Stimulated activated naive B cell treated with anti-CD40 and anti-IgM and Interleukin-4, amounts not matched to agents 10 μg/mL and 1 μg/mL and 100 μg/mL, for 72 hours (primary cell): Measurements from ENCODE around the gene OR2A7.
"Not testable (repeated sequence)": the region's sequence is repeated elsewhere in the genome, so short reads cannot be mapped to it uniquely, and the experiment has no call there.

Experiments
- ATAC-seq, 2 donors: fragments of 150-1000 bp; cut with Tn5 transposase; replicated peaks; 2 replicates each; pipeline ENCODE4 v1.10.0; 2021; ENCODE audit warnings: moderate library complexity in 1 of 2
- DNase-seq: peaks from one replicate; pipeline ENCODE4 v3.0.0; 2021
- H3K27ac Mint-ChIP-seq: one replicate; pipeline ENCODE4 v1.8.0; 2022; ENCODE audit warnings: mild to moderate bottlenecking, mixed read lengths
- H3K27me3 Mint-ChIP-seq, 2 donors: one replicate each; pipeline ENCODE4 v1.8.0; 2022; ENCODE audit warnings: mixed read lengths in 2 of 2
- H3K36me3 Mint-ChIP-seq, 2 donors: one replicate each; pipeline ENCODE4 v1.8.0; 2022; ENCODE audit warnings: mixed read lengths in 2 of 2, mild to moderate bottlenecking in 1 of 2
- H3K4me1 Mint-ChIP-seq, 2 donors: one replicate each; pipeline ENCODE4 v1.8.0; 2022; ENCODE audit warnings: mixed read lengths in 2 of 2, mild to moderate bottlenecking in 1 of 2
- H3K4me3 Mint-ChIP-seq, 2 donors: one replicate each; pipeline ENCODE4 v1.8.0; 2022; ENCODE audit warnings: mild to moderate bottlenecking in 2 of 2, mixed read lengths in 2 of 2, moderate library complexity in 1 of 2
- H3K9me3 Mint-ChIP-seq, 2 donors: one replicate each; pipeline ENCODE4 v1.8.0; 2022; ENCODE audit warnings: mixed read lengths in 2 of 2, mild to moderate bottlenecking in 1 of 2

OR2A7 gene

GRCh38 chr7:144281981-144282380 lies 17.4 kb upstream of the OR2A7 start:
- H3K27me3 Mint-ChIP-seq: not testable (repeated sequence)

GRCh38 chr7:144280010-144280409 lies 15.4 kb upstream of the OR2A7 start:
- H3K9me3 Mint-ChIP-seq, H3K27me3 Mint-ChIP-seq, H3K27ac Mint-ChIP-seq, H3K36me3 Mint-ChIP-seq, ATAC-seq, DNase-seq, H3K4me1 Mint-ChIP-seq, H3K4me3 Mint-ChIP-seq: not testable (repeated sequence)

More at GRCh38 chr7:144281981-144282380, 17.4 kb upstream of the OR2A7 start:
- H3K36me3 Mint-ChIP-seq, H3K4me3 Mint-ChIP-seq, DNase-seq, H3K9me3 Mint-ChIP-seq, H3K4me1 Mint-ChIP-seq, ATAC-seq, H3K27ac Mint-ChIP-seq: not testable (repeated sequence)

GRCh38 chr7:144275281-144275680 lies 10.7 kb upstream of the OR2A7 start:
- H3K27me3 Mint-ChIP-seq, DNase-seq, H3K4me1 Mint-ChIP-seq, H3K36me3 Mint-ChIP-seq, H3K9me3 Mint-ChIP-seq, H3K4me3 Mint-ChIP-seq, H3K27ac Mint-ChIP-seq, ATAC-seq: not testable (repeated sequence)

- DNase-seq, H3K9me3 Mint-ChIP-seq, H3K36me3 Mint-ChIP-seq, ATAC-seq, H3K27ac Mint-ChIP-seq, H3K4me1 Mint-ChIP-seq, H3K4me3 Mint-ChIP-seq, H3K27me3 Mint-ChIP-seq: not testable (repeated sequence)
Observed at GRCh38 chr7:144269188-144269587, 4.6 kb upstream of the OR2A7 start, which contains the start of gene CTAGE8. Gene CTAGE8 (minus strand): TSS chr7:144269288. CDS start chr7:144269250, 38 bp downstream.

- H3K27ac Mint-ChIP-seq, H3K36me3 Mint-ChIP-seq, H3K4me3 Mint-ChIP-seq, ATAC-seq, H3K4me1 Mint-ChIP-seq, DNase-seq, H3K27me3 Mint-ChIP-seq, H3K9me3 Mint-ChIP-seq: not testable (repeated sequence)
Observed at GRCh38 chr7:144262128-144262527, 2.5 kb downstream of the OR2A7 start.

GRCh38 chr7:144259067-144259466 lies 5.5 kb downstream of the OR2A7 start:
- H3K9me3 Mint-ChIP-seq, DNase-seq, H3K4me3 Mint-ChIP-seq, H3K27me3 Mint-ChIP-seq, ATAC-seq, H3K4me1 Mint-ChIP-seq, H3K27ac Mint-ChIP-seq, H3K36me3 Mint-ChIP-seq: not testable (repeated sequence)

- H3K9me3 Mint-ChIP-seq: no peaks in the 10 kb centered on the region
- H3K4me3 Mint-ChIP-seq: no peak overlapping the region
- no peak for ATAC-seq
- H3K4me1 Mint-ChIP-seq: no peaks in the 10 kb centered on the region
- no peak for DNase-seq
- no peak overlapping the region for H3K27ac Mint-ChIP-seq
- no peaks in the 10 kb centered on the region for H3K27me3 Mint-ChIP-seq
- H3K36me3 Mint-ChIP-seq: no peaks in the 10 kb centered on the region
Observed at GRCh38 chr7:144256112-144256511, 8.5 kb downstream of the OR2A7 start.

GRCh38 chr7:144255471-144255897 lies 9.1 kb downstream of the OR2A7 start:
- H3K4me1 Mint-ChIP-seq: no peaks in the 10 kb centered on the region
- no peaks in the 10 kb centered on the region for H3K9me3 Mint-ChIP-seq
- H3K27me3 Mint-ChIP-seq: no peaks in the 10 kb centered on the region
- H3K36me3 Mint-ChIP-seq: no peaks in the 10 kb centered on the region
- H3K27ac Mint-ChIP-seq: no peak overlapping the region
- H3K4me3 Mint-ChIP-seq: no peak overlapping the region
- DNase-seq (no peak), ATAC-seq (no peak)

- H3K4me3 Mint-ChIP-seq, ATAC-seq, H3K27me3 Mint-ChIP-seq, H3K27ac Mint-ChIP-seq, DNase-seq, H3K9me3 Mint-ChIP-seq, H3K36me3 Mint-ChIP-seq, H3K4me1 Mint-ChIP-seq: not testable (repeated sequence)
Observed at GRCh38 chr7:144252307-144252706, 12.3 kb downstream of the OR2A7 start.

- not testable (repeated sequence) for H3K4me1 Mint-ChIP-seq, H3K4me3 Mint-ChIP-seq, DNase-seq, H3K27ac Mint-ChIP-seq, H3K9me3 Mint-ChIP-seq, H3K27me3 Mint-ChIP-seq, H3K36me3 Mint-ChIP-seq
- ATAC-seq: peak in 1 of 2 donors; percentile 63
Observed at GRCh38 chr7:144247674-144248330, 16.8 kb downstream of the OR2A7 start.

GRCh38 chr7:144246967-144247366 lies 17.6 kb downstream of the OR2A7 start:
- not testable (repeated sequence) for H3K27ac Mint-ChIP-seq, H3K4me3 Mint-ChIP-seq, DNase-seq, H3K9me3 Mint-ChIP-seq, H3K4me1 Mint-ChIP-seq, H3K27me3 Mint-ChIP-seq, H3K36me3 Mint-ChIP-seq, ATAC-seq

- not testable (repeated sequence) for ATAC-seq, H3K27ac Mint-ChIP-seq, H3K4me1 Mint-ChIP-seq, H3K4me3 Mint-ChIP-seq, H3K27me3 Mint-ChIP-seq, H3K9me3 Mint-ChIP-seq, DNase-seq, H3K36me3 Mint-ChIP-seq
Observed at GRCh38 chr7:144245372-144245771, 19.2 kb downstream of the OR2A7 start.

GRCh38 chr7:144239365-144239764 lies 25.2 kb downstream of the OR2A7 start, which contains the start of gene OR2A42:
Gene OR2A42 (minus strand): TSS chr7:144239605. CDS start chr7:144232843, 6,762 bp downstream.
- H3K27ac Mint-ChIP-seq, H3K9me3 Mint-ChIP-seq, H3K4me1 Mint-ChIP-seq, DNase-seq, ATAC-seq, H3K4me3 Mint-ChIP-seq, H3K36me3 Mint-ChIP-seq, H3K27me3 Mint-ChIP-seq: not testable (repeated sequence)

- H3K36me3 Mint-ChIP-seq, H3K4me3 Mint-ChIP-seq, H3K9me3 Mint-ChIP-seq, H3K27me3 Mint-ChIP-seq, H3K27ac Mint-ChIP-seq, DNase-seq, ATAC-seq, H3K4me1 Mint-ChIP-seq: not testable (repeated sequence)
Observed at GRCh38 chr7:144238530-144239082, 26.0 kb downstream of the OR2A7 start.

GRCh38 chr7:144233039-144233438 lies 31.6 kb downstream of the OR2A7 start:
- not testable (repeated sequence) for H3K4me3 Mint-ChIP-seq, ATAC-seq, H3K9me3 Mint-ChIP-seq, H3K27ac Mint-ChIP-seq, DNase-seq, H3K27me3 Mint-ChIP-seq, H3K36me3 Mint-ChIP-seq, H3K4me1 Mint-ChIP-seq
